Prostate gland (tissue), 2 donors: ENCODE results near the gene SHC2. TPM values are rescaled to one million over a fixed set of nuclear protein-coding genes. Genes with fewer than 3 reads are reported as not detected.

ENCODE experiments used
- DNase-seq: peaks from one replicate; pipeline ENCODE4 v3.0.0-alpha.2; 2019; ENCODE audit warnings: low spot score
- H3K27ac ChIP-seq, 2 donors: fragments of 200-600 bp; sonication (generic); 2 replicates each; pipeline ENCODE4 v1.5.1; 2017 to 2019
- H3K27me3 ChIP-seq: fragments of 200-600 bp; sonication (generic); replicated peaks from 2 replicates; pipeline ENCODE4 v1.5.1; 2019; ENCODE audit not compliant: insufficient read depth
- H3K36me3 ChIP-seq, 2 donors: fragments of 200-600 bp; sonication (generic); 1 replicate in 1 of 2; 2 replicates in 1 of 2; pipeline versions ENCODE4 v1.5.1 to v1.8.1; 2017 to 2019
- H3K4me1 ChIP-seq: fragments of 200-600 bp; sonication (generic); replicated peaks from 2 replicates; pipeline ENCODE4 v1.5.1; 2019
- H3K4me3 ChIP-seq, 2 donors: fragments of 200-600 bp; sonication (generic); 2 replicates each; pipeline ENCODE4 v1.5.1; 2017 to 2019
- H3K9me3 ChIP-seq: fragments of 200-600 bp; sonication (generic); 2 replicates; pipeline ENCODE4 v1.5.1; 2017
- POLR2A ChIP-seq: fragments of 450-650 bp; IDR thresholded peaks from one replicate; pipeline ENCODE4 v1.6.1; 2016; ENCODE audit warnings: antibody characterized with exemption, mild to moderate bottlenecking
- POLR2AphosphoS5 ChIP-seq: sonication (generic); formaldehyde crosslinking; IDR thresholded peaks from one replicate; pipeline ENCODE4 v1.6.1; 2017; ENCODE audit warnings: antibody characterized with exemption
- WGBS: methylation state at CpG from one replicate; pipeline ENCODE4 v1.1.5; 2018; 5-methylcytosine and 5-hydroxymethylcytosine counted together
- intact Hi-C: fragments of 100-400 bp; cut with DNase I; formaldehyde crosslinking; loops from one replicate; pipeline ENCODE4 v1.14.2; 2022
- total RNA-seq, 2 donors: library from RNA; depleted of rRNA; stranded (reverse); fragments of >200 nt; gene quantifications; one replicate each; pipeline ENCODE4 v1.1.0, GENCODE V29; 2016
- TF ChIP-seq, protein P1 (sequence below), 4 experiments: fragments of 200-600 bp in 2 of 4; fragments of 450-650 bp in 2 of 4; sonication (generic) in 2 of 4; IDR thresholded peaks; 1 replicate in 3 of 4; 2 replicates in 1 of 4; pipeline ENCODE4 v1.5.1; 2016 to 2019; ENCODE audit warnings: antibody characterized with exemption in 4 of 4, mild to moderate bottlenecking in 2 of 4, moderate library complexity in 2 of 4

The SHC2 gene
- total RNA-seq, 2 donors from 2014 or later = 52.2 to 83.4 TPM

DNA sequence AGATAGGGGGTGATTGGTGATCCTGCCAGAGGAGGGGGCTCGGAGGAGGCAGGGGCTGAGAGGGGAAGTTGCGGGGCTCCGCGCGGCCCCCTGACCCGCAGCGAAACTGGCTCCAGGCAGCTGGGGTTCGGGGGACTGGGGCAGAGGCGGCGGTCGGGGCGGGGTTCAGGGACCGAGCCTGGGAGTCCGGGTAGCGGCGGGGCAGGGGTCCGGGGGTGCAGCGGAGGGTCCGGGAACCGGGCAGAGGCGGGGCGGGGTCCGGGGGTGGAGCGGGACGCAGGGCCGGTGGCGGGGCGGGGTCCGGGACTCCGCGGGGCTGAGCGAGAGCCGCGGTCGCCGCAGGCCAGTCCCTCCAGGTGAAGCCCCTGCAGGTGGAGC, 36.6 kb upstream of the SHC2 start:
- Histone ChIP-seq H3K4me1 (no peaks in the 10 kb centered on the region), H3K27ac (no peak overlapping the region), H3K36me3 (no peaks in the 10 kb centered on the region), H3K9me3 (no peaks in the 10 kb centered on the region), H3K27me3 (peaks cover 10% of the 10 kb centered on the region), H3K4me3 (peak overlapping the region; percentile 8 to 17)
- DNase-seq = no peak
- 3% methylated on average over 36 of the region's 36 CpGs for WGBS
- no peak for TF ChIP-seq POLR2AphosphoS5
- no peak for TF ChIP-seq POLR2A
- TF ChIP-seq, protein P1, sequence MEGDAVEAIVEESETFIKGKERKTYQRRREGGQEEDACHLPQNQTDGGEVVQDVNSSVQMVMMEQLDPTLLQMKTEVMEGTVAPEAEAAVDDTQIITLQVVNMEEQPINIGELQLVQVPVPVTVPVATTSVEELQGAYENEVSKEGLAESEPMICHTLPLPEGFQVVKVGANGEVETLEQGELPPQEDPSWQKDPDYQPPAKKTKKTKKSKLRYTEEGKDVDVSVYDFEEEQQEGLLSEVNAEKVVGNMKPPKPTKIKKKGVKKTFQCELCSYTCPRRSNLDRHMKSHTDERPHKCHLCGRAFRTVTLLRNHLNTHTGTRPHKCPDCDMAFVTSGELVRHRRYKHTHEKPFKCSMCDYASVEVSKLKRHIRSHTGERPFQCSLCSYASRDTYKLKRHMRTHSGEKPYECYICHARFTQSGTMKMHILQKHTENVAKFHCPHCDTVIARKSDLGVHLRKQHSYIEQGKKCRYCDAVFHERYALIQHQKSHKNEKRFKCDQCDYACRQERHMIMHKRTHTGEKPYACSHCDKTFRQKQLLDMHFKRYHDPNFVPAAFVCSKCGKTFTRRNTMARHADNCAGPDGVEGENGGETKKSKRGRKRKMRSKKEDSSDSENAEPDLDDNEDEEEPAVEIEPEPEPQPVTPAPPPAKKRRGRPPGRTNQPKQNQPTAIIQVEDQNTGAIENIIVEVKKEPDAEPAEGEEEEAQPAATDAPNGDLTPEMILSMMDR (IDR thresholded peaks at IDR 0.05) = no peak
- intact Hi-C loops = no loop called here

DNA sequence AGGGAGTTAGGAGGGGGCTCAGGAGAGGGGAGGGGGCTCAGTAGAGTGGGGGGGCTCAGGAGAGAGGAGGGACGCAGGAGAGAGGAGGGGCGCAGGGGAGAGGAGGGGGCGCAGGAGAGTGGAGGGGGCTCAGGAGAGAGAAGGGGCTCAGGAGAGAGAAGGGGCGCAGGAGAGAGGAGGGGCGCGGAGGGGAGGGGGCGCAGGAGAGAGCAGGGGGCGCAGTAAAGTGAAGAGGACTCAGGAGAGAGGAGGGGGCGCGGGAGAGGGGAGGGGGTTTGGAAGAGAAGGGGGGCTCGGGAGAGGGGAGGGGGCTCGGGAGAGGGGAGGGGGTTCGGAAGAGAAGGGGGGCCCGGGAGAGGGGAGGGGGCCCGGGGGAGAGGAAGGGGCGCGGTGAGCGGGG, 36.2 kb upstream of the SHC2 start:
- H3K27me3 ChIP-seq = peaks cover 10% of the 10 kb centered on the region
- no peak overlapping the region for H3K27ac ChIP-seq
- WGBS = 3% methylated on average over 13 of the region's 18 CpGs
- H3K4me1 ChIP-seq = no peaks in the 10 kb centered on the region
- intact Hi-C loops = no loop called here
- no peaks in the 10 kb centered on the region for H3K9me3 ChIP-seq
- no peak overlapping the region for H3K4me3 ChIP-seq
- no peaks in the 10 kb centered on the region for H3K36me3 ChIP-seq
- TF ChIP-seq, protein P1 (IDR thresholded peaks at IDR 0.05) = no peak
- TF ChIP-seq POLR2A (no peak), POLR2AphosphoS5 (no peak)
- DNase-seq = no peak

DNA sequence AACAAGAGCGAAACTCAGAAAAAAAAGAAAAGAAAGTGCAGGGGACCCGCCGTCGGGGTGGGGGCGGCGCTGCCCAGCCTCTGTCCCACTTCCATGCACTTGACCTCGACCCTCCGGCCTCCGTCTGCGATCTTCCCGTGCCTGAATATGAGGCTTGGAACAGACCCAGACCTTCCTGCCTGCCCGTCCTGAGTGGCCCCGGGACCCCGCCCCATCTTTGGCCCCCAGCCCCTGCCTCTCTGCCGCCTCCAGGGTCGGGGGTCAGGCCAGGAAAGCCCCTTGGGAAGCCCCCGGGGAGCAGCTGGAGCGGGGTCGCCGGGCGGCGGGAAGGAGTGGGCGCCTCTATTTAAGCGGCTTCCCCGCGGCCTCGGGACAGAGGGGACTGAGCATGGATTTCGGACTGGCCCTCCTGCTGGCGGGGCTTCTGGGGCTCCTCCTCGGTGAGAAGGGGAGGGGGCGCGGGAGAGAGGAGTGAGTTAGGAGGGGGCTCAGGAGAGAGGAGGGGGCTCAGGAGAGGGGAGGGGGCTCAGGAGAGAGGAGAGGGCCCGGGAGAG, 35.4 kb upstream of the SHC2 start, which contains the start of gene MADCAM1:
TSS of gene MADCAM1 (plus strand) at position 375 of the 554 bp plus-strand sequence. CDS start at position 389, 14 bp downstream.
- intact Hi-C loops = no loop called here
- TF ChIP-seq POLR2A = no peak
- TF ChIP-seq, protein P1 (IDR thresholded peaks at IDR 0.05) = no peak
- TF ChIP-seq POLR2AphosphoS5 = no peak
- Histone ChIP-seq H3K27me3 (peaks cover 10% of the 10 kb centered on the region), H3K36me3 (no peaks in the 10 kb centered on the region), H3K9me3 (no peaks in the 10 kb centered on the region), H3K4me3 (no peak within 1 kb of the TSS), H3K4me1 (no peaks in the 10 kb centered on the region), H3K27ac (no peak within 1 kb of the TSS)
- 7% methylated on average over 24 of the region's 33 CpGs for WGBS
- no peak for DNase-seq

DNA sequence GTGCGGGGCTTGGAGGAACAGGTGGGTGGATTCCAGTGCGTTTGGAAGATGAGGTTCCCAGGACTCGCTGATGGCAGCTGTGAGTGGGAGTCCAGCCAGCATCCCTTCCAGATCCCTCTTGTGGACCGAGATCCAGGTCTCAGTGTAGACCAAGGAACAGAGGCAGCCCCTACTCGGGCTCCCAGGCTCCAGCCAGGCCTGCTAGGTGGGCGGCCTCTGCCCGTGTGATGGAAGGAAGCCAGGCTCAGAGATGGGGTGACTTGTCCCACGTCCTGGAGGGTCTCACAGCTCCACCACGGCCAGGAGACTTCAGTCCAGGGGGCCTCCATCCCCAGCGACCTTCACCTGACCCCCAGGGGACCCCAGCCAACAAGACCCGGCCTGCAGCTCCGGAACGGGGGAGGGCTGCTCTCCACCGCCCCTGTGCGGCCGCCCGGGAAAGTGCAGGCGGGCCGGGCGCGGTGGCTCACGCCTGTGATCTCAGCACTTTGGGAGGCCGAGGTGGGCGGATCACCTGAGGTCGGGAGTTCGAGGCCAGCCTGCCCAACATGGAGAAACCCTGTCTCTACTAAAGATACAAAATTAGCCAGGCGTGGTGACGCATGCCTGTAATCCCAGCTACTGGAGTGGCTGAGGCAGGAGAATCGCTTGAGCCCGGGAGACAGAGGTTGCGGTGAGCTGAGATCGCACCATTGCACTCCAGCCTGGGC, 34.7 kb upstream of the SHC2 start:
- no peak for DNase-seq
- Histone ChIP-seq H3K36me3 (no peaks in the 10 kb centered on the region), H3K27me3 (peaks cover 10% of the 10 kb centered on the region), H3K9me3 (no peaks in the 10 kb centered on the region), H3K4me1 (no peaks in the 10 kb centered on the region), H3K4me3 (no peak overlapping the region), H3K27ac (no peak overlapping the region)
- no peak for TF ChIP-seq POLR2A
- no peak for TF ChIP-seq POLR2AphosphoS5
- TF ChIP-seq, protein P1 (IDR thresholded peaks at IDR 0.05) = peak in 3 of 4 experiments; percentile 21 to 60 (median 33)
- intact Hi-C loops = no loop called here
- 12% methylated on average over 32 of the region's 32 CpGs for WGBS

DNA sequence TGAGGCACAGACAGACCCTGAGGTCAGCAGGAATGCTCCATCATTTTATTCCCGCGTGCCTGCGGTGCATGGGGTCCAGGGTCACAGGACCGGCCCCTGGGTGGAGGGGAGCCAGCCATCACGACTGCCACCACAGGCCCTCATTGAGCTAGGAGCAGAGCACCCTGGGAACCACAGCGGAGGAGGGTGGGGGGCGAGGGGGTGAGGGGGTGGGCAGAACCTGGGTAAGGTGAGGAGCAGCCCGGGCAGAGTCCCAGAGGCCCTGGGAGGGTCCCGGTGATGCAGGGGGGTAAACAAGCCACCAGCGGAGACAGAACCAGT, 34.2 kb upstream of the SHC2 start:
- H3K4me1 ChIP-seq = no peaks in the 10 kb centered on the region
- no peaks in the 10 kb centered on the region for H3K9me3 ChIP-seq
- no peak for DNase-seq
- H3K4me3 ChIP-seq = no peak overlapping the region
- no peaks in the 10 kb centered on the region for H3K36me3 ChIP-seq
- peaks cover 10% of the 10 kb centered on the region for H3K27me3 ChIP-seq
- intact Hi-C loops = no loop called here
- 44% methylated on average over 10 of the region's 10 CpGs for WGBS
- no peak overlapping the region for H3K27ac ChIP-seq
- TF ChIP-seq POLR2AphosphoS5 = no peak
- no peak for TF ChIP-seq POLR2A
- TF ChIP-seq, protein P1 (IDR thresholded peaks at IDR 0.05) = no peak
